ENCODE data around the gene SNX20. TPM values are rescaled to one million over a fixed set of nuclear protein-coding genes. Genes with fewer than 3 reads are reported as not detected.

SNX20 gene
- total and polyA plus RNA-seq, 2 experiments from 2014 or later, result not detected

- TF ChIP-seq REST (IDR thresholded peaks at IDR 0.05; ENCODE audit: unreplicated experiment) (no peak), NANOG (IDR thresholded peaks at IDR 0.05; ENCODE audit: borderline replicate concordance) (no peak), STAT1 (IDR thresholded peaks at IDR 0.05; ENCODE audit: unreplicated experiment) (no peak), EZH2 (IDR thresholded peaks at IDR 0.05; ENCODE audit: low read depth, unreplicated experiment) (no peak), ZNF114 (CRISPR knock-in tag; IDR thresholded peaks at IDR 0.05) (no peak), ETS1 (IDR thresholded peaks at IDR 0.05) (no peak), CREB1 (CRISPR knock-in tag; IDR thresholded peaks at IDR 0.05; ENCODE audit: low read depth) (no peak), EZH2phosphoT487 (IDR thresholded peaks at IDR 0.05; ENCODE audit: unreplicated experiment) (no peak), POLR2AphosphoS5 (IDR thresholded peaks at IDR 0.05; ENCODE audit: low read depth) (no peak), JUNB (IDR thresholded peaks at IDR 0.05; ENCODE audit: unreplicated experiment) (no peak), CTCF (conservative IDR thresholded peaks at IDR 0.05; ENCODE audit: low read depth in 2 of 2) (no peak)
These were observed 11.5 kb upstream of the SNX20 start (continued) for GRCh38 chr16:50692644-50692998.

GRCh38 chr16:50690177-50690576, 9.1 kb upstream of the SNX20 start:
- Mint-ChIP-seq H3K4me1 (peaks cover 3% of the 10 kb centered on the region), H3K36me3 (ENCODE audit: low read depth) (no peaks in the 10 kb centered on the region), H3K4me3 (no peak overlapping the region), H3K27ac (no peak overlapping the region), H3K9me3 (no peaks in the 10 kb centered on the region), H3K27me3 (ENCODE audit: insufficient read depth, low read depth, poor library complexity) (peaks cover 24% of the 10 kb centered on the region)
- no peak overlapping the region for H3K27ac ChIP-seq (ENCODE audit: low read depth)
- H3K36me3 ChIP-seq (ENCODE audit: insufficient read depth), result no peaks in the 10 kb centered on the region
- no peak overlapping the region for H3K4me3 ChIP-seq
- H3K9me2 ChIP-seq (ENCODE audit: insufficient read depth), result no peaks in the 10 kb centered on the region
- H3K79me2 ChIP-seq (replicated peaks; ENCODE audit: insufficient read depth), result no peaks in the 10 kb centered on the region
- peaks cover 19% of the 10 kb centered on the region for H3K27me3 ChIP-seq (ENCODE audit: insufficient read depth)
- H3K4me1 ChIP-seq (ENCODE audit: insufficient read depth), result no peaks in the 10 kb centered on the region
- no peaks in the 10 kb centered on the region for H3F3A ChIP-seq (replicated peaks; ENCODE audit: low read depth)
- ATAC-seq (no peak), DNase-seq (ENCODE audit: low spot score) (no peak)
- no peak overlapping the region for H2AFZ ChIP-seq
- no peak overlapping the region for H3K4me2 ChIP-seq
- H4K20me1 ChIP-seq (replicated peaks; ENCODE audit: insufficient read depth), result no peaks in the 10 kb centered on the region
- no peak for TF ChIP-seq EZH2phosphoT487 (IDR thresholded peaks at IDR 0.05; ENCODE audit: unreplicated experiment)
- TF ChIP-seq ZNF462 (CRISPR knock-in tag; IDR thresholded peaks at IDR 0.05), result no peak
- no peak for TF ChIP-seq POLR2AphosphoS5 (IDR thresholded peaks at IDR 0.05; ENCODE audit: low read depth)
- TF ChIP-seq CREB1 (CRISPR knock-in tag; IDR thresholded peaks at IDR 0.05; ENCODE audit: low read depth), result no peak

All from GM23338 (cell line).